Pons (tissue), 1 donor: ENCODE results near the gene NLN.

Source experiments
- DNase-seq: peaks from one replicate; pipeline ENCODE4 v3.0.0-alpha.2; 2016; ENCODE audit warnings: low spot score

The NLN gene

GRCh38 chr5:65808818-65809217, 86.8 kb downstream of the NLN start:
- no peak for DNase-seq

- peak; percentile 87 for DNase-seq
Measured at GRCh38 chr5:65809817-65810531, 88.0 kb downstream of the NLN start.

GRCh38 chr5:65811004-65811403, 89.0 kb downstream of the NLN start:
- DNase-seq = no peak

- DNase-seq = no peak
Measured at GRCh38 chr5:65811885-65812284, 89.9 kb downstream of the NLN start.

GRCh38 chr5:65812648-65813047, 90.6 kb downstream of the NLN start:
- no peak for DNase-seq

- DNase-seq = no peak
Measured at GRCh38 chr5:65813174-65813573, 91.2 kb downstream of the NLN start.

GRCh38 chr5:65815161-65815560, 93.2 kb downstream of the NLN start:
- no peak for DNase-seq

- DNase-seq = peak; percentile 48
Measured at GRCh38 chr5:65816729-65817128, 94.7 kb downstream of the NLN start.

GRCh38 chr5:65817931-65818330, 95.9 kb downstream of the NLN start:
- peak; percentile 78 for DNase-seq

GRCh38 chr5:65818592-65818991, 96.6 kb downstream of the NLN start:
- peak; percentile 94 for DNase-seq

GRCh38 chr5:65819215-65819904, 97.4 kb downstream of the NLN start:
- DNase-seq = no peak

- peak; percentile 61 for DNase-seq
Measured at GRCh38 chr5:65819905-65820240, 97.9 kb downstream of the NLN start.

GRCh38 chr5:65820373-65820772, 98.4 kb downstream of the NLN start:
- peak; percentile 53 for DNase-seq

- no peak for DNase-seq
Measured at GRCh38 chr5:65821966-65822365, 100.0 kb downstream of the NLN start.

GRCh38 chr5:65822710-65823109, 100.7 kb downstream of the NLN start:
- no peak for DNase-seq

- no peak for DNase-seq
Measured at GRCh38 chr5:65823204-65823603, 101.2 kb downstream of the NLN start.

- no peak for DNase-seq
Measured at GRCh38 chr5:65823845-65824445, 101.9 kb downstream of the NLN start.

- DNase-seq = peak; percentile 31
Measured at GRCh38 chr5:65825408-65826328, 103.7 kb downstream of the NLN start.

- DNase-seq = no peak
Measured at GRCh38 chr5:65828022-65828896, 106.3 kb downstream of the NLN start.

- peak; percentile 98 for DNase-seq
Measured at GRCh38 chr5:65830856-65831255, 108.9 kb downstream of the NLN start.

- no peak for DNase-seq
Measured at GRCh38 chr5:65831276-65831675, 109.3 kb downstream of the NLN start.
